WTC11 (cell line): ENCODE data around the gene HGS.

Experiments used
- TF ChIP-seq, protein P1 (sequence below): fragments of 200-600 bp; IDR thresholded peaks from 2 replicates; pipeline ENCODE4 v1.8.0; 2022; ENCODE audit warnings: antibody characterized with exemption
- TF ChIP-seq, protein P2 (sequence below): sonication (generic); formaldehyde crosslinking; IDR thresholded peaks from 2 replicates; pipeline ENCODE4 v1.8.0; 2022; ENCODE audit warnings: mild to moderate bottlenecking, missing genetic modification reagents

DNA sequence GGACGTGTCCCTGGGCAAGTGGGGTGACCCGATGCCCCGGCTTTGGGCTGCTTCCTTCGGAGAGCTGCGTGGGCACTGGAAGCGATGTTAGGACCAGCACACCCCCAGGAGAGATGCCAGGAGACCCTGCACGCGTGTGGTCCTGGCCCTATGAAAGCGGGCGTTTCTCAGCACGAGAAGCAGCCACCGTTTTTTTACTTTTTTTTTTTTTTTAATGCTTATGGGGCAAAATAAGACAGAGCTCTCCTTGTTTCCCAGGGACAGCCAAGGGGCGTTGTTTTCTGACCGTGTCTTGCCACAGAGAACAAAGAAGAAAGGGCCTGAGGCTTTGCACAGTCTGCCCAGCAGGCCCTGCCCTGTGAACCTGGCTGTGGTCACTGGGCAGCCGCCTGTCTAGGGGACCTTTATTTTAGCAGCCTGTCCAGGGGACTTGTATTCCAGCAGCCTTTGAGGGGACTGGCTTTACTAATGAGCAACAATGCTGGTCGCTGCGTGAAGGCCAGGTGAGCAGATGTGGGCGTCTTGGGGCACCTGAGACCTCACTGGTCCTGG lies 29.3 kb downstream of the HGS start:
- TF ChIP-seq, protein P1, sequence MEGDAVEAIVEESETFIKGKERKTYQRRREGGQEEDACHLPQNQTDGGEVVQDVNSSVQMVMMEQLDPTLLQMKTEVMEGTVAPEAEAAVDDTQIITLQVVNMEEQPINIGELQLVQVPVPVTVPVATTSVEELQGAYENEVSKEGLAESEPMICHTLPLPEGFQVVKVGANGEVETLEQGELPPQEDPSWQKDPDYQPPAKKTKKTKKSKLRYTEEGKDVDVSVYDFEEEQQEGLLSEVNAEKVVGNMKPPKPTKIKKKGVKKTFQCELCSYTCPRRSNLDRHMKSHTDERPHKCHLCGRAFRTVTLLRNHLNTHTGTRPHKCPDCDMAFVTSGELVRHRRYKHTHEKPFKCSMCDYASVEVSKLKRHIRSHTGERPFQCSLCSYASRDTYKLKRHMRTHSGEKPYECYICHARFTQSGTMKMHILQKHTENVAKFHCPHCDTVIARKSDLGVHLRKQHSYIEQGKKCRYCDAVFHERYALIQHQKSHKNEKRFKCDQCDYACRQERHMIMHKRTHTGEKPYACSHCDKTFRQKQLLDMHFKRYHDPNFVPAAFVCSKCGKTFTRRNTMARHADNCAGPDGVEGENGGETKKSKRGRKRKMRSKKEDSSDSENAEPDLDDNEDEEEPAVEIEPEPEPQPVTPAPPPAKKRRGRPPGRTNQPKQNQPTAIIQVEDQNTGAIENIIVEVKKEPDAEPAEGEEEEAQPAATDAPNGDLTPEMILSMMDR: no peak
- TF ChIP-seq, protein P2, sequence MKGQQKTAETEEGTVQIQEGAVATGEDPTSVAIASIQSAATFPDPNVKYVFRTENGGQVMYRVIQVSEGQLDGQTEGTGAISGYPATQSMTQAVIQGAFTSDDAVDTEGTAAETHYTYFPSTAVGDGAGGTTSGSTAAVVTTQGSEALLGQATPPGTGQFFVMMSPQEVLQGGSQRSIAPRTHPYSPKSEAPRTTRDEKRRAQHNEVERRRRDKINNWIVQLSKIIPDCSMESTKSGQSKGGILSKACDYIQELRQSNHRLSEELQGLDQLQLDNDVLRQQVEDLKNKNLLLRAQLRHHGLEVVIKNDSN (CRISPR knock-in tag): no peak
